Astrocyte (in vitro differentiated cells and primary cell): Measurements from ENCODE around the gene ETFA. TPM values are rescaled to one million over a fixed set of nuclear protein-coding genes. Genes with fewer than 3 reads are reported as not detected.
"Not testable (repeated sequence)": the region's sequence is repeated elsewhere in the genome, so short reads cannot be mapped to it uniquely, and the experiment has no call there.

Experiments used
- DNase-seq: peaks from one replicate; pipeline ENCODE4 v3.0.0-alpha.2; 2010; ENCODE audit warnings: low read depth
- FAIRE-seq: peaks from 2 replicates; lab custom pipeline; 2011; peaks lifted over from hg19 to GRCh38; lab: Jason Lieb, UNC
- H2AFZ ChIP-seq: 2 replicates; pipeline ENCODE4 v1.6.0; 2012; ENCODE audit warnings: low read depth, low read length, inconsistent platforms
- H3K27ac ChIP-seq: 2 replicates; pipeline ENCODE4 v1.5.1; 2011; ENCODE audit warnings: low read depth, low read length, inconsistent platforms
- H3K27me3 ChIP-seq: 2 replicates; pipeline ENCODE4 v1.6.0; 2011; ENCODE audit warnings: low read length, inconsistent platforms; ENCODE audit not compliant: insufficient read depth
- H3K36me3 ChIP-seq: 2 replicates; pipeline ENCODE4 v1.5.1; 2011; ENCODE audit warnings: low read length, inconsistent platforms; ENCODE audit not compliant: insufficient read depth
- H3K4me1 ChIP-seq: 2 replicates; pipeline ENCODE4 v1.5.1; 2011; ENCODE audit warnings: low read length, inconsistent platforms; ENCODE audit not compliant: insufficient read depth
- H3K4me2 ChIP-seq: 2 replicates; pipeline ENCODE4 v1.6.0; 2012; ENCODE audit warnings: low read length, inconsistent platforms
- H3K4me3 ChIP-seq: 2 replicates; pipeline ENCODE4 v1.5.1; 2011; ENCODE audit warnings: low read depth, mild to moderate bottlenecking, low read length, inconsistent platforms; ENCODE audit not compliant: insufficient read depth
- H3K79me2 ChIP-seq: 2 replicates; pipeline ENCODE4 v1.6.0; 2012; ENCODE audit warnings: mild to moderate bottlenecking, low read length, inconsistent platforms; ENCODE audit not compliant: insufficient read depth
- H3K9ac ChIP-seq: 2 replicates; pipeline ENCODE4 v1.6.0; 2012; ENCODE audit warnings: mild to moderate bottlenecking, low read length, inconsistent platforms
- H3K9me3 ChIP-seq: 2 replicates; pipeline ENCODE4 v1.5.1; 2012; ENCODE audit warnings: low read depth, mild to moderate bottlenecking, low read length, inconsistent platforms; ENCODE audit not compliant: insufficient read depth
- H4K20me1 ChIP-seq: 2 replicates; pipeline ENCODE4 v1.6.0; 2012; ENCODE audit warnings: low read length, inconsistent platforms; ENCODE audit not compliant: insufficient read depth
- H3K27ac Mint-ChIP-seq: one replicate; pipeline ENCODE4 v1.8.0; 2021; ENCODE audit warnings: mild to moderate bottlenecking, mixed read lengths; ENCODE audit not compliant: unreplicated experiment
- H3K27me3 Mint-ChIP-seq: one replicate; pipeline ENCODE4 v1.8.0; 2021; ENCODE audit warnings: low read depth, mixed read lengths; ENCODE audit not compliant: unreplicated experiment
- H3K36me3 Mint-ChIP-seq: one replicate; pipeline ENCODE4 v1.8.0; 2021; ENCODE audit warnings: low read depth, mixed read lengths; ENCODE audit not compliant: unreplicated experiment
- H3K4me1 Mint-ChIP-seq: one replicate; pipeline ENCODE4 v1.8.0; 2021; ENCODE audit warnings: low read depth, mixed read lengths; ENCODE audit not compliant: unreplicated experiment
- H3K4me3 Mint-ChIP-seq: one replicate; pipeline ENCODE4 v1.8.0; 2021; ENCODE audit warnings: mild to moderate bottlenecking, moderate library complexity, mixed read lengths; ENCODE audit not compliant: unreplicated experiment
- H3K9me3 Mint-ChIP-seq: one replicate; pipeline ENCODE4 v1.8.0; 2021; ENCODE audit warnings: mild to moderate bottlenecking, mixed read lengths; ENCODE audit not compliant: unreplicated experiment
- CTCF ChIP-seq: IDR thresholded peaks from 2 replicates; pipeline ENCODE4 v1.5.1; 2011; ENCODE audit warnings: low read depth, mild to moderate bottlenecking, inconsistent platforms, low read length, moderate library complexity; ENCODE audit not compliant: insufficient read depth
- EZH2 ChIP-seq: IDR thresholded peaks from 2 replicates; pipeline ENCODE4 v1.6.1; 2012; ENCODE audit warnings: mild to moderate bottlenecking, low read length, inconsistent platforms; ENCODE audit not compliant: insufficient read depth
- total RNA-seq: library from RNA; stranded (reverse); gene quantifications from 2 replicates; pipeline ENCODE4 v1.2.1, GENCODE V29; 2021

ETFA gene
- total RNA-seq, 1 donor from 2014 or later: 126 TPM

- TF ChIP-seq CTCF (no peak), EZH2 (no peak)
- H2AFZ ChIP-seq: no peak overlapping the region
- no peak overlapping the region for H3K9ac ChIP-seq
- H3K79me2 ChIP-seq: no peaks in the 10 kb centered on the region
- H3K4me3 ChIP-seq: no peak overlapping the region
- H3K36me3 Mint-ChIP-seq: peaks cover 20% of the 10 kb centered on the region
- DNase-seq (peak; percentile 22), FAIRE-seq (no peak)
- H4K20me1 ChIP-seq: no peaks in the 10 kb centered on the region
- no peaks in the 10 kb centered on the region for H3K27me3 Mint-ChIP-seq
- no peaks in the 10 kb centered on the region for H3K27me3 ChIP-seq
- H3K27ac Mint-ChIP-seq: no peak overlapping the region
- H3K4me2 ChIP-seq: no peak overlapping the region
- H3K4me3 Mint-ChIP-seq: no peak overlapping the region
- H3K9me3 Mint-ChIP-seq: peaks cover 7% of the 10 kb centered on the region
- peaks cover 12% of the 10 kb centered on the region for H3K36me3 ChIP-seq
- no peaks in the 10 kb centered on the region for H3K9me3 ChIP-seq
- no peaks in the 10 kb centered on the region for H3K4me1 Mint-ChIP-seq
- H3K4me1 ChIP-seq: no peaks in the 10 kb centered on the region
- H3K27ac ChIP-seq: no peak overlapping the region
These were observed 37.0 kb downstream of the ETFA start for GRCh38 chr15:76274226-76274625.

GRCh38 chr15:76270876-76271275 is 40.4 kb downstream of the ETFA start:
- H4K20me1 ChIP-seq: no peaks in the 10 kb centered on the region
- DNase-seq (no peak), FAIRE-seq (no peak)
- H3K4me3 ChIP-seq: no peak overlapping the region
- Mint-ChIP-seq H3K36me3 (peaks cover 34% of the 10 kb centered on the region), H3K27ac (no peak overlapping the region), H3K4me1 (no peaks in the 10 kb centered on the region), H3K27me3 (no peaks in the 10 kb centered on the region), H3K4me3 (no peak overlapping the region), H3K9me3 (peaks cover 7% of the 10 kb centered on the region)
- H3K4me2 ChIP-seq: no peak overlapping the region
- H3K79me2 ChIP-seq: no peaks in the 10 kb centered on the region
- H3K9ac ChIP-seq: no peak overlapping the region
- H3K9me3 ChIP-seq: no peaks in the 10 kb centered on the region
- no peak for TF ChIP-seq CTCF
- TF ChIP-seq EZH2: no peak
- no peak overlapping the region for H2AFZ ChIP-seq
- H3K27me3 ChIP-seq: no peaks in the 10 kb centered on the region
- peaks cover 8% of the 10 kb centered on the region for H3K36me3 ChIP-seq
- no peak overlapping the region for H3K27ac ChIP-seq
- H3K4me1 ChIP-seq: no peaks in the 10 kb centered on the region

GRCh38 chr15:76267077-76267476 is 44.2 kb downstream of the ETFA start:
- H3K4me3 ChIP-seq: no peak overlapping the region
- H3K79me2 ChIP-seq: no peaks in the 10 kb centered on the region
- no peak overlapping the region for H3K9ac ChIP-seq
- Mint-ChIP-seq H3K27me3 (no peaks in the 10 kb centered on the region), H3K9me3 (peaks cover 24% of the 10 kb centered on the region), H3K36me3 (peaks cover 63% of the 10 kb centered on the region), H3K4me3 (no peak overlapping the region), H3K27ac (no peak overlapping the region), H3K4me1 (no peaks in the 10 kb centered on the region)
- H2AFZ ChIP-seq: no peak overlapping the region
- H3K9me3 ChIP-seq: peaks cover 11% of the 10 kb centered on the region
- DNase-seq: no peak
- no peak overlapping the region for H3K27ac ChIP-seq
- TF ChIP-seq CTCF (no peak), EZH2 (no peak)
- H3K27me3 ChIP-seq: no peaks in the 10 kb centered on the region
- FAIRE-seq: no peak
- H4K20me1 ChIP-seq: no peaks in the 10 kb centered on the region
- peaks cover 15% of the 10 kb centered on the region for H3K36me3 ChIP-seq
- H3K4me2 ChIP-seq: no peak overlapping the region
- H3K4me1 ChIP-seq: no peaks in the 10 kb centered on the region

- not testable (repeated sequence) for H3K4me2 ChIP-seq, DNase-seq, H3K4me1 ChIP-seq, H3K4me3 ChIP-seq, H3K9ac ChIP-seq, H3K4me3 Mint-ChIP-seq, H3K27me3 Mint-ChIP-seq, H3K4me1 Mint-ChIP-seq, H3K79me2 ChIP-seq, FAIRE-seq, H4K20me1 ChIP-seq, H3K27me3 ChIP-seq, H3K27ac ChIP-seq, H2AFZ ChIP-seq, H3K27ac Mint-ChIP-seq
- Mint-ChIP-seq H3K36me3 (peaks cover 70% of the 10 kb centered on the region), H3K9me3 (peaks cover 26% of the 10 kb centered on the region)
- peaks cover 11% of the 10 kb centered on the region for H3K9me3 ChIP-seq
- H3K36me3 ChIP-seq: peaks cover 15% of the 10 kb centered on the region
These were observed 45.5 kb downstream of the ETFA start for GRCh38 chr15:76265769-76266168.
